GM19395 (cell line): ENCODE data around the gene IPO5.

Experiments
- ATAC-seq: cut with Tn5 transposase; IDR thresholded peaks from one replicate; pipeline ENCODE4 v1.9.1; 2021; ENCODE audit warnings: mild to moderate bottlenecking, moderate library complexity; ENCODE audit not compliant: unreplicated experiment

The IPO5 gene

DNA sequence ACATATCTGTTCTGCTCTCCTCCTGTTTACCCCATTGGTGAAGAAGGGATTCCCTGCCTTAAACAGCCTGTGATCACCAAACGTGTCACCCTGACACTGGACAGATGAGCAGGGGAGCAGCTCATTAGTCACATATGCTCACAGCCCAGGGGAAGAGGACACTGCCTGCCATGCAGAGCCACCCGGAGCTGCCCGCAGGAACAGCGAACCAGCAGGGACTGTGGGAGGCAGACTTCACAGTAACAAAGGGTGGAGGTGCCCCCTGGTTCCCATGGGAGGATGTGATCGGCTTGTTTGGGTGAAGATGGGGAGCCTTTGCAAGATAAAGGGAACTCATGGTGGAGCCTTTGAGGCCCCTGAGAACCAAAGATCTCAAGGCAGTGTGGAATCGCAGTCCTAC is 100.8 kb downstream of the IPO5 start:
- no peak for ATAC-seq

DNA sequence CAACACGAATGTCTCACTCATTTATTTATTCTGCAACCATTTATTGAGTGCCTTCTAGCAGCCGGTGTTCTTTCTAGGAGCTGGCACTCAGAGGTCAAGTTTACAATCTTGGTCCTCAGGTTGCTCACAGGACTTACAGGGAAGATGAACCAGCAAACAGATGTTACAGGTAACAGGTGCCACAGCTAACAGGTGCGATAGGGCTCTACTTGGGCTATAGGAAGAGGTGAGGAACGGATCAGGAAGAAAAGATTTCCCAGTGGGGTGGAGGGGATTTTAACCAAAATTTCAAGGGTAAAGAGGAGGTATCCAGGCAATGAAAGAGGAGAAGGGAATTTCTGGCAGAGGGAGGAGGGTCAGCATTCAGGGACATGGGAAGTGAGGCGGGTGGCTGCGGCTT is 102.1 kb downstream of the IPO5 start:
- no peak for ATAC-seq

DNA sequence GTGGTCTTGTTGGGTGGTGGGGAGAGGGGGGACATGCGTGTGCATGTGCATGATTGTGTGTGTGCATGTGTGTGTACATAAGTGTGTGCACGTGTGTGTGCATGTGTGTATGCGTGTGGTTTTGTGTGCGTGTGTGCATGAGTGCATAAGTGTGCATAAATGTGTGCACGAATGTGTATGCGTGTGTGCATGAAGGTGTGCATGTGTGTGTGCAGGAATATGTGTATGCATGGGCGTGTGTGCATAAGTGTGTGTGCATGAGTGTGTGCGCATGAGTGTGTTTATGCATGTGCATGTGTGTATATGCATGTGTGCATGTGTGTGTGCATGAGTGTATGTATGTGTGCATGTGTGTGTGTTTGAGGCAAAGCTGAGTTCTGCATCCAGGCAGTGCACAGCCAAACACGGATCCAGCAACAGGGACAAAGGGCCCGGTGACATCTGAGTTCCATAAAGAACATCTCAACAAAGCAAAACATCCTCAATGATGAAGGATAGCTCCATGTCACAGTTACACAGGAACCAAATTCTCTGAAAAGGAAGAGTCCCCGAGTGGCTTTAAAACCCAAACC is 103.5 kb downstream of the IPO5 start:
- ATAC-seq = no peak

DNA sequence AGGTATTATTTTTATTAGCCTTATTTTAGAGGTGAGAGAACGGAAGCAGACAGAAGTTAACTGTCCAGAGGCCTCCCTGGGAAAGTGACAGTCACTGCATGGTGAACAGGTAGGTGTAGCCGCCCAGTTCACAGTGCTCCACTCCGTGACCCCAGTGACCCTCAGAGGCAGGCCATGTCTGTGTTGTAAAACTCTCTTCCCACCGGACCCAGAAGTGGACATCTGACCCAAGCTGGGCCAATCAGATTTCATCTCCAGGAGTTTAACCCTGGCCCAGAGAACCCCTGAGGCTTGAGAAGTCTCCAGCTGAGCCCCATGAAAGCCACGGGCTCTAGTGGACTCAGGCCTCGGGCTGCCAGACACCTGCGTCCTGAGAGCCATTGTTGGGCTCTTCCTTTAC is 105.8 kb downstream of the IPO5 start:
- ATAC-seq = no peak

- ATAC-seq = no peak
Observed at GRCh38 chr13:98060282-98060681, 106.8 kb downstream of the IPO5 start.

DNA sequence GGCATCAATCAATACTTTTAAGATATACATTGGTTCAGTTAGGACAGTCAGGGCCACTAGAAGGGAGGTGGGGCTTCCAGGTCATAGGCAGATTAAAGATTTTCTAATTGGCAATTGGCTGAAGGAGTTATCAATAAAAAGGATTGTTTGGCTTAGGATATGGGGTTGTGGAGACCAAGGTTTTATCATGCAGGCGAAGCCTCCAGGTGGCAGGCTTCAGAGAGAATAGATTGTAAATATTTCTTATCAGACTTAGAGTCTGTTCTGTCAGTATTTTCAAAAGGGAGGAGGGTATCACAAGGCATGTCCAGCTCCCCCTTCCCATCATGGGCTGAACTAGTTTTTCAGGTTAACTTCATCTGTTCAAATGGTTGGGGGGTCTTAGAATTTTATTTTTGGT is 112.0 kb downstream of the IPO5 start:
- no peak for ATAC-seq

GRCh38 chr13:98066636-98067035 is 113.2 kb downstream of the IPO5 start:
- ATAC-seq = no peak

- no peak for ATAC-seq
Observed at GRCh38 chr13:98068521-98068920, 115.0 kb downstream of the IPO5 start.

GRCh38 chr13:98069985-98070384 is 116.5 kb downstream of the IPO5 start:
- no peak for ATAC-seq

DNA sequence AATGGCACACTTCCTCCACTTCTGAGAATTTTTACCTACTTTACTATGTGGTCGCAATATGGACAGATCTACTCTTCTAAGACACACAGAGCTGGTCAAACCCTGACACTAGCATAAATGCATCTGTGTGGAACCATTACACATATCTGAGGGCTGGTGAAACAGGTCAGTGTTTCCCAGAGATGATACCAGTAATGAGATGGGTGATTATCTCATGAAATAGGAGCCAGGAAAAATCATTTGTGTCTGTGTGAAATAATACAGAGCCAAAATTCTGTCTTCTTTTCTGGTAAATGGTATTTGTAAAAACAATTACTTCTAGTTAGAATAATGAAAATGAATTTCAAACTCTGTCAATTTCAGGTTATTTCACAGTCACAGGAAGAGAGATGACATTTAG is 117.8 kb downstream of the IPO5 start:
- no peak for ATAC-seq

- ATAC-seq = no peak
Observed at GRCh38 chr13:98072476-98072875, 119.0 kb downstream of the IPO5 start.
